KMS-11 (cell line): Measurements from ENCODE around the gene PHKB.

ENCODE experiments used
- H2AFZ ChIP-seq: fragments of 200-600 bp; sonication (generic); 2 replicates; pipeline ENCODE4 v1.6.1; 2016; ENCODE audit warnings: antibody characterized with exemption, mixed run types, low read depth
- H3K27ac ChIP-seq: fragments of 200-600 bp; sonication (generic); 2 replicates; pipeline ENCODE4 v1.6.1; 2016; ENCODE audit warnings: mild to moderate bottlenecking, mixed run types
- H3K27me3 ChIP-seq: fragments of 200-600 bp; sonication (generic); 2 replicates; pipeline ENCODE4 v1.6.1; 2017; ENCODE audit warnings: mild to moderate bottlenecking, low read depth, mixed run types, moderate library complexity; ENCODE audit not compliant: insufficient read depth
- H3K36me3 ChIP-seq: fragments of 200-600 bp; sonication (generic); 2 replicates; pipeline ENCODE4 v1.6.1; 2017; ENCODE audit warnings: mild to moderate bottlenecking, mixed run types; ENCODE audit not compliant: insufficient read depth
- H3K4me1 ChIP-seq: fragments of 200-600 bp; sonication (generic); 2 replicates; pipeline ENCODE4 v1.6.1; 2016; ENCODE audit warnings: mild to moderate bottlenecking, low read depth, mixed run types; ENCODE audit not compliant: poor library complexity, severe bottlenecking
- H3K4me2 ChIP-seq: fragments of 200-600 bp; sonication (generic); 2 replicates; pipeline ENCODE4 v1.7.0; 2016; ENCODE audit warnings: mild to moderate bottlenecking, mixed run types
- H3K4me3 ChIP-seq: fragments of 200-600 bp; sonication (generic); IDR thresholded peaks from 2 replicates; pipeline ENCODE4 v1.6.1; 2017; ENCODE audit warnings: low read depth, low read length, mixed read lengths; ENCODE audit not compliant: insufficient read depth
- H3K79me2 ChIP-seq: fragments of 200-600 bp; sonication (generic); 2 replicates; pipeline ENCODE4 v1.6.1; 2016; ENCODE audit warnings: low read depth, mixed run types; ENCODE audit not compliant: insufficient read depth
- H3K9ac ChIP-seq: fragments of 200-600 bp; sonication (generic); 2 replicates; pipeline ENCODE4 v1.6.1; 2016; ENCODE audit warnings: mild to moderate bottlenecking, mixed run types
- H4K20me1 ChIP-seq: fragments of 200-600 bp; sonication (generic); 2 replicates; pipeline ENCODE4 v1.6.1; 2016; ENCODE audit warnings: mild to moderate bottlenecking, mixed run types; ENCODE audit not compliant: insufficient read depth
- TF ChIP-seq, protein P1 (sequence below): fragments of 200-600 bp; sonication (generic); conservative IDR thresholded peaks from 2 replicates; pipeline ENCODE4 v1.6.1; 2017; ENCODE audit warnings: low read depth, mild to moderate bottlenecking, antibody characterized with exemption, low read length, moderate library complexity, mixed read lengths

PHKB gene

GRCh38 chr16:47578573-47578972, 117.4 kb downstream of the PHKB start:
- no peak overlapping the region for H3K4me2 ChIP-seq

DNA sequence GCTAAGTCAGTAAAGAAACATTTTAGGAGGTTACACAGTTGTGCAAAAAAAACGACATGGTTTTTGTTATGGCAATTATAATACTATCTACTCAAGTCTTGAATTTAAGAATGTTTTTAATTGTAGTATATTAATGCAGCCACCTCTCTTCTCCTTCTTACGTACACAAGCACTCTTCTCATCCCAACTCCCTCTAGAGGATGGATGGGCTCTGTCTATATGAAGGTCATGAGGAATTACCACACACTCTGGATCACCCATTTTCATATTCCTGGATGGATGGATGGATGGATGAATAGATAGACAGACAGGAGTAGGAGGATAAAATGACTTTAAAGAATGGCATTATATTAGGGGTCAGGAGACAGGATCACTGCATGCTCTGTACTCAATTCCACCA, 120.0 kb downstream of the PHKB start:
- no peak overlapping the region for H3K9ac ChIP-seq
- H3K4me3 ChIP-seq: no peak overlapping the region
- no peaks in the 10 kb centered on the region for H3K27me3 ChIP-seq
- no peaks in the 10 kb centered on the region for H3K4me1 ChIP-seq
- H3K4me2 ChIP-seq: no peak overlapping the region
- H2AFZ ChIP-seq: no peak overlapping the region
- no peak overlapping the region for H3K27ac ChIP-seq
- H4K20me1 ChIP-seq: no peaks in the 10 kb centered on the region
- TF ChIP-seq, protein P1, sequence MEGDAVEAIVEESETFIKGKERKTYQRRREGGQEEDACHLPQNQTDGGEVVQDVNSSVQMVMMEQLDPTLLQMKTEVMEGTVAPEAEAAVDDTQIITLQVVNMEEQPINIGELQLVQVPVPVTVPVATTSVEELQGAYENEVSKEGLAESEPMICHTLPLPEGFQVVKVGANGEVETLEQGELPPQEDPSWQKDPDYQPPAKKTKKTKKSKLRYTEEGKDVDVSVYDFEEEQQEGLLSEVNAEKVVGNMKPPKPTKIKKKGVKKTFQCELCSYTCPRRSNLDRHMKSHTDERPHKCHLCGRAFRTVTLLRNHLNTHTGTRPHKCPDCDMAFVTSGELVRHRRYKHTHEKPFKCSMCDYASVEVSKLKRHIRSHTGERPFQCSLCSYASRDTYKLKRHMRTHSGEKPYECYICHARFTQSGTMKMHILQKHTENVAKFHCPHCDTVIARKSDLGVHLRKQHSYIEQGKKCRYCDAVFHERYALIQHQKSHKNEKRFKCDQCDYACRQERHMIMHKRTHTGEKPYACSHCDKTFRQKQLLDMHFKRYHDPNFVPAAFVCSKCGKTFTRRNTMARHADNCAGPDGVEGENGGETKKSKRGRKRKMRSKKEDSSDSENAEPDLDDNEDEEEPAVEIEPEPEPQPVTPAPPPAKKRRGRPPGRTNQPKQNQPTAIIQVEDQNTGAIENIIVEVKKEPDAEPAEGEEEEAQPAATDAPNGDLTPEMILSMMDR: no peak
- H3K36me3 ChIP-seq: no peaks in the 10 kb centered on the region
- H3K79me2 ChIP-seq: no peaks in the 10 kb centered on the region

More at GRCh38 chr16:47578573-47578972, 117.4 kb downstream of the PHKB start:
- H3K9ac ChIP-seq: no peak overlapping the region
- H3K36me3 ChIP-seq: no peaks in the 10 kb centered on the region
- H3K4me3 ChIP-seq: no peak overlapping the region
- TF ChIP-seq, protein P1: no peak
- peaks cover 18% of the 10 kb centered on the region for H3K4me1 ChIP-seq
- no peak overlapping the region for H2AFZ ChIP-seq
- no peaks in the 10 kb centered on the region for H3K79me2 ChIP-seq
- H4K20me1 ChIP-seq: no peaks in the 10 kb centered on the region
- no peak overlapping the region for H3K27ac ChIP-seq
- H3K27me3 ChIP-seq: no peaks in the 10 kb centered on the region

DNA sequence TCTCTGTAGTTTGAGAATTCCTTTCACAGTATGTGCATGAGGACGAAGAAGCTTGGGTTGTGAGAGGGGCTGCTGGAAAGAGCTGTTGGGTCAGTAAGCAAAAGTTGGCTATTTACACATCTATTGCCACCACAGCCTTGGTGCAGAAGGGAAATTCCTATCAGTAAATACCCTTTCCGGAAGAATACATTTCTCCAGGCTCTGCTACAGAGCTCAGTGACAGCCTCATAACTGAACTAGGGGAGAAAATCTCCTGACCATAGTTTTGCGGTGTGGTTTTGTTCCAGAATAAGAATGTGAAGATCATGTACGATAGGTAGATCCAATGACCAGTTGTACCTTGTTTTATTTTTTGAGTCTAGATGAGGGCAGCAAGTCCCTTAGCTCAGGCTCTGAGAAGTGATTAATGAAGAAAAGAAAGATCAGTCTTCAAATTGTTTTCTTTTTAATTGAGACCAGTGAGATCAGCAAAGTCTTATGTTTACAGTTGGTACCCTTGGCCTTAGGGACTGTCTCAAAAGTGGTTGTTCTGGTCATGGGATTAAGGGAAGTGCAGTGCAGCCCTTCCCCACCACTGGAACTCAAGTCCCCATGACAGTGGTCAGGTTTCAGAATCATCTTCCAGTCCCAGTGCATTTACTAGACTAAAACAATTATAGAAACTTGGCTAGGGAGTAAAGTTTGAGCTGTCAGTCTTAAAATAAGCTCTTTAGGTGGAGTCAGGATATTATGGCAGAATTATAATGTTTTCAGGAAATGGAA, 123.5 kb downstream of the PHKB start:
- Histone ChIP-seq H2AFZ (no peak overlapping the region), H3K27me3 (no peaks in the 10 kb centered on the region), H4K20me1 (no peaks in the 10 kb centered on the region), H3K4me3 (no peak overlapping the region), H3K4me2 (no peak overlapping the region), H3K4me1 (no peaks in the 10 kb centered on the region), H3K79me2 (no peaks in the 10 kb centered on the region), H3K27ac (no peak overlapping the region), H3K9ac (no peak overlapping the region), H3K36me3 (no peaks in the 10 kb centered on the region)
- TF ChIP-seq, protein P1: no peak

- Histone ChIP-seq H4K20me1 (no peaks in the 10 kb centered on the region), H3K27ac (no peak overlapping the region), H3K4me2 (no peak overlapping the region), H2AFZ (no peak overlapping the region), H3K27me3 (no peaks in the 10 kb centered on the region), H3K4me1 (no peaks in the 10 kb centered on the region), H3K9ac (no peak overlapping the region), H3K36me3 (no peaks in the 10 kb centered on the region), H3K4me3 (no peak overlapping the region), H3K79me2 (no peaks in the 10 kb centered on the region)
- TF ChIP-seq, protein P1: no peak
Measured at GRCh38 chr16:47586121-47586520, 125.0 kb downstream of the PHKB start.
